ENCODE measurements around the gene WNK4. TPM values are rescaled to one million over a fixed set of nuclear protein-coding genes. Genes with fewer than 3 reads are reported as not detected.

The WNK4 gene
- polyA plus RNA-seq, 3 donors: not detected

DNA sequence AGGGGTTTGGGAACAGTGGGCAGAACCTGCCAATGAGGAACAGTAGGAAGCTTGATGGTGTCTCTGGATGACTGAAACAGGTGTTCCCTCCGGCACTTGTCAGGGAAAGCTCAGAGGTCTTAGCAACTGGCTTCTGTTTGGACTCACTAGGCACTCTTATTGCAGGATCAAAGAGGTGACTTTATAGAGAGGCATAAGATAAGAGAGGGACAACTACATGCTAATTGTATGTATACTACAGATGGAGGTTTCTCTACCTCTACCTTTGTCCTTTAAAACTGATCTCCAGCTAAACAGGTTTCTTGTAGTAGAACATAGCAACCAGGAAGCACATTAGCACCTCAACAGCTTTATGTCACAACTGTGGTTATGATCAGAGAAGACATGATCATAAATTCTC, 25.8 kb downstream of the WNK4 start:
- WGBS (ENCODE audit: insufficient coverage): 86% methylated on average over 1 of the region's 1 CpG
- intact Hi-C loops (cut with micrococcal nuclease): no loop called here
- Histone ChIP-seq H3K27me3 (ENCODE audit: control insufficient read depth in 2 of 2, insufficient read depth in 2 of 2, low read length in 2 of 2) (no peaks in the 10 kb centered on the region), H3K4me2 (replicated peaks; ENCODE audit: extremely low read depth, low read length, poor library complexity, severe bottlenecking) (no peak overlapping the region), H3K27ac (ENCODE audit: low read depth in 1 of 2, low read length in 2 of 2) (no peak overlapping the region), H2AFZ (ENCODE audit: insufficient read depth, low read depth, low read length, poor library complexity, severe bottlenecking) (no peak overlapping the region), H3K9me3 (replicated peaks in 1 of 2; ENCODE audit: control insufficient read depth in 1 of 2, insufficient read depth in 1 of 2, low read length in 2 of 2) (no peaks in the 10 kb centered on the region), H3K36me3 (replicated peaks in 1 of 2; ENCODE audit: control insufficient read depth in 1 of 2, insufficient read depth in 2 of 2, low read length in 2 of 2) (peaks cover 21 to 27% of the 10 kb centered on the region in 2 donors), H3K4me3 (replicated peaks in 1 of 3; ENCODE audit: low read depth in 2 of 3, low read length in 3 of 3) (no peak overlapping the region), H3K79me2 (ENCODE audit: insufficient read depth, low read length) (no peaks in the 10 kb centered on the region), H3K9ac (ENCODE audit: insufficient read depth, low read length, poor library complexity, severe bottlenecking) (no peak overlapping the region), H4K20me1 (ENCODE audit: insufficient read depth, low read length) (no peaks in the 10 kb centered on the region), H3K4me1 (ENCODE audit: control insufficient read depth in 1 of 2, insufficient read depth in 2 of 2, low read length in 2 of 2) (no peaks in the 10 kb centered on the region)
- Mint-ChIP-seq H3K27ac (no peak overlapping the region), H3K36me3 (peaks cover 23 to 32% of the 10 kb centered on the region in 2 donors), H3K4me1 (no peaks in the 10 kb centered on the region), H3K27me3 (ENCODE audit: low read depth in 3 of 3) (peaks cover 2 to 5% (median 4%) of the 10 kb centered on the region in 3 donors), H3K9me3 (no peaks in the 10 kb centered on the region), H3K4me3 (no peak overlapping the region)
- DNase-seq: no peak
- TF ChIP-seq CTCF (IDR thresholded peaks at IDR 0.05): no peak

DNA sequence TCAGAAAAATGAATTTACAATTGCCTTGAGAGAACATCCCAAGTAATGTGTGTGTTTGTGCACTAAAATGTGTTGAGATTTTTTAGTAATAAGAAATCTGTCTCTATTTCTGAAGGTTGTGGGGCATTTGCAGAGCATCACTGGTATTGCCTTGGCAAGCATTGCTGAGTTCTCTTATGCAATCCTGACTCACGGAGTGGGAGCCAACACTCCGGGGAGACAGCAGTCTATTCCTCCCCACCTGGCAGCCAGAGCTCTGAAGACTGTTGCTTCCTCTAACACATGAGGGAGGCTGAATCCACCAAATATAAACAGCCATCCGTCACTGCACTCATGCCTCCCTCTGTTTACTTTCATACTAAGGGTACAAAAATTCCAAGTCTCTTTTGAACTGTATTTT, 28.8 kb downstream of the WNK4 start:
- WGBS (ENCODE audit: insufficient coverage): 28% methylated on average over 2 of the region's 3 CpGs
- H2AFZ ChIP-seq (ENCODE audit: insufficient read depth, low read depth, low read length, poor library complexity, severe bottlenecking): no peak overlapping the region
- H3K9ac ChIP-seq (ENCODE audit: insufficient read depth, low read length, poor library complexity, severe bottlenecking): no peak overlapping the region
- peaks cover 37 to 55% of the 10 kb centered on the region in 2 donors for H3K36me3 ChIP-seq (replicated peaks in 1 of 2; ENCODE audit: control insufficient read depth in 1 of 2, insufficient read depth in 2 of 2, low read length in 2 of 2)
- H3K9me3 ChIP-seq (replicated peaks in 1 of 2; ENCODE audit: control insufficient read depth in 1 of 2, insufficient read depth in 1 of 2, low read length in 2 of 2): no peaks in the 10 kb centered on the region
- H3K27me3 ChIP-seq (ENCODE audit: control insufficient read depth in 2 of 2, insufficient read depth in 2 of 2, low read length in 2 of 2): no peaks in the 10 kb centered on the region
- no peak overlapping the region for H3K4me2 ChIP-seq (replicated peaks; ENCODE audit: extremely low read depth, low read length, poor library complexity, severe bottlenecking)
- Mint-ChIP-seq H3K4me3 (no peak overlapping the region), H3K9me3 (no peaks in the 10 kb centered on the region), H3K27me3 (ENCODE audit: low read depth in 3 of 3) (peaks cover 0 to 3% (median 2%) of the 10 kb centered on the region in 3 donors), H3K27ac (peak overlapping the region in 3 of 7 donors; percentile 20 to 73 (median 22)), H3K4me1 (no peaks in the 10 kb centered on the region), H3K36me3 (peaks cover 39 to 61% of the 10 kb centered on the region in 2 donors)
- H3K4me3 ChIP-seq (replicated peaks in 1 of 3; ENCODE audit: low read depth in 2 of 3, low read length in 3 of 3): no peak overlapping the region
- H3K27ac ChIP-seq (ENCODE audit: low read depth in 1 of 2, low read length in 2 of 2): no peak overlapping the region
- no peaks in the 10 kb centered on the region for H3K4me1 ChIP-seq (ENCODE audit: control insufficient read depth in 1 of 2, insufficient read depth in 2 of 2, low read length in 2 of 2)
- DNase-seq: no peak
- intact Hi-C loops (cut with micrococcal nuclease): no loop called here
- TF ChIP-seq CTCF (IDR thresholded peaks at IDR 0.05): no peak
- H4K20me1 ChIP-seq (ENCODE audit: insufficient read depth, low read length): no peaks in the 10 kb centered on the region
- no peaks in the 10 kb centered on the region for H3K79me2 ChIP-seq (ENCODE audit: insufficient read depth, low read length)

Measured in CD14-positive monocyte (primary cell).